Neural cell (in vitro differentiated cells): ENCODE results near the gene KLK10. TPM values are rescaled to one million over a fixed set of nuclear protein-coding genes. Genes with fewer than 3 reads are reported as not detected.

Source experiments
- H2AFZ ChIP-seq: fragments of 200-600, 300-800 bp; sonication (generic), shearing (Covaris generic); 2 replicates; pipeline ENCODE4 v1.6.0; 2014; ENCODE audit warnings: low read depth, mild to moderate bottlenecking, antibody characterized with exemption, low read length, moderate library complexity
- H3F3A ChIP-seq: fragments of 200-600 bp; shearing (Covaris generic); 2 replicates; pipeline ENCODE4 v1.6.1; 2016; ENCODE audit warnings: mild to moderate bottlenecking, moderate library complexity, mixed read lengths, antibody characterized with exemption, low read length; ENCODE audit not compliant: insufficient read depth, poor library complexity, severe bottlenecking
- H3K27ac ChIP-seq: fragments of 200-600, 300-800 bp; sonication (generic), shearing (Covaris generic); 2 replicates; pipeline ENCODE4 v1.5.1; 2014; ENCODE audit warnings: mild to moderate bottlenecking, low read length, moderate library complexity
- H3K27me3 ChIP-seq: fragments of 300-800, 200-600 bp; sonication (generic), shearing (Covaris generic); 2 replicates; pipeline ENCODE4 v1.6.0; 2014; ENCODE audit warnings: mild to moderate bottlenecking, low read depth, low read length, moderate library complexity; ENCODE audit not compliant: insufficient read depth
- H3K36me3 ChIP-seq: fragments of 300-800, 200-600 bp; sonication (generic), shearing (Covaris generic); 2 replicates; pipeline ENCODE4 v1.5.1; 2014; ENCODE audit warnings: mild to moderate bottlenecking, antibody characterized with exemption, low read length, moderate library complexity; ENCODE audit not compliant: insufficient read depth
- H3K4me2 ChIP-seq: fragments of 300-800, 200-600 bp; sonication (generic), shearing (Covaris generic); 2 replicates; pipeline ENCODE4 v1.6.0; 2014; ENCODE audit warnings: mild to moderate bottlenecking, low read length
- H3K4me3 ChIP-seq: fragments of 300-800, 200-600 bp; sonication (generic), shearing (Covaris generic); 2 replicates; pipeline ENCODE4 v1.5.1; 2014; ENCODE audit warnings: mild to moderate bottlenecking, low read length, moderate library complexity
- H3K79me2 ChIP-seq: fragments of 200-600 bp; shearing (Covaris generic); replicated peaks from 2 replicates; pipeline ENCODE4 v1.6.0; 2014; ENCODE audit warnings: mild to moderate bottlenecking, low read length, moderate library complexity; ENCODE audit not compliant: insufficient read depth
- H3K9ac ChIP-seq: fragments of 300-800, 200-600 bp; sonication (generic), shearing (Covaris generic); 2 replicates; pipeline ENCODE4 v1.6.1; 2016; ENCODE audit warnings: mild to moderate bottlenecking, low read length, mixed read lengths
- H3K9me2 ChIP-seq: fragments of 200-600 bp; shearing (Covaris generic); 2 replicates; pipeline ENCODE4 v1.6.1; 2016; ENCODE audit warnings: mild to moderate bottlenecking, low read length, mixed read lengths; ENCODE audit not compliant: insufficient read depth
- H3K9me3 ChIP-seq: fragments of 200-600, 300-800 bp; sonication (generic), shearing (Covaris generic); 2 replicates; pipeline ENCODE4 v1.6.1; 2016; ENCODE audit warnings: mild to moderate bottlenecking, mixed run types, low read length, moderate library complexity, mixed read lengths
- H4K20me1 ChIP-seq: fragments of 200-600 bp; shearing (Covaris generic); 2 replicates; pipeline ENCODE4 v1.6.1; 2016; ENCODE audit warnings: mild to moderate bottlenecking, mixed run types; ENCODE audit not compliant: insufficient read depth
- CTCF ChIP-seq: fragments of 450-650 bp; IDR thresholded peaks from 2 replicates; pipeline ENCODE4 v1.5.1; 2014; ENCODE audit warnings: antibody characterized with exemption, mild to moderate bottlenecking, moderate library complexity; ENCODE audit not compliant: poor library complexity, severe bottlenecking
- EP300 ChIP-seq: fragments of 450-650 bp; conservative IDR thresholded peaks from 2 replicates; pipeline ENCODE4 v1.6.1; 2014; ENCODE audit warnings: antibody characterized with exemption, mild to moderate bottlenecking, moderate library complexity; ENCODE audit not compliant: poor library complexity, severe bottlenecking
- EZH2 ChIP-seq: fragments of 200-600, 300-800 bp; shearing (Covaris generic), sonication (generic); IDR thresholded peaks from 2 replicates; pipeline ENCODE4 v1.6.1; 2014; ENCODE audit warnings: antibody characterized with exemption, low read length, borderline replicate concordance, mild to moderate bottlenecking; ENCODE audit not compliant: insufficient read depth, poor library complexity, severe bottlenecking
- MXI1 ChIP-seq: fragments of 450-650 bp; conservative IDR thresholded peaks from 2 replicates; pipeline ENCODE4 v1.6.1; 2014; ENCODE audit warnings: antibody characterized with exemption, mild to moderate bottlenecking; ENCODE audit not compliant: poor library complexity, severe bottlenecking
- POLR2AphosphoS5 ChIP-seq: IDR thresholded peaks from 2 replicates; pipeline ENCODE4 v1.6.1; 2012
- RAD21 ChIP-seq: fragments of 450-650 bp; conservative IDR thresholded peaks from 2 replicates; pipeline ENCODE4 v1.6.1; 2014; ENCODE audit warnings: antibody characterized with exemption, mild to moderate bottlenecking, moderate library complexity
- REST ChIP-seq: IDR thresholded peaks from 2 replicates; pipeline ENCODE4 v1.6.1; 2012; ENCODE audit warnings: borderline replicate concordance
- SMC3 ChIP-seq: fragments of 450-650 bp; conservative IDR thresholded peaks from 2 replicates; pipeline ENCODE4 v1.6.1; 2014; ENCODE audit warnings: antibody characterized with exemption, mild to moderate bottlenecking, moderate library complexity; ENCODE audit not compliant: poor library complexity
- TAF1 ChIP-seq: IDR thresholded peaks from 2 replicates; pipeline ENCODE4 v1.6.1; 2012; ENCODE audit warnings: low read depth
- polyA plus RNA-seq: library from polyadenylated mRNA; depleted of rRNA; stranded (reverse); fragments of >200 nt; gene quantifications from 2 replicates; pipeline ENCODE4 v1.2.3, GENCODE V29; 2014

The KLK10 gene
- polyA plus RNA-seq, 1 donor from 2014 or later = 0.73 TPM

GRCh38 chr19:51027126-51027806 is 7.8 kb upstream of the KLK10 start:
- Histone ChIP-seq H3K79me2 (no peaks in the 10 kb centered on the region), H3K9ac (no peak overlapping the region), H4K20me1 (no peaks in the 10 kb centered on the region), H3K36me3 (no peaks in the 10 kb centered on the region), H3K27ac (no peak overlapping the region), H2AFZ (no peak overlapping the region), H3K4me2 (no peak overlapping the region), H3K27me3 (no peaks in the 10 kb centered on the region), H3K9me3 (no peaks in the 10 kb centered on the region), H3K9me2 (no peaks in the 10 kb centered on the region), H3F3A (no peaks in the 10 kb centered on the region), H3K4me3 (no peak overlapping the region)
- TF ChIP-seq TAF1 = no peak
- TF ChIP-seq SMC3 = no peak
- no peak for TF ChIP-seq REST

GRCh38 chr19:51026554-51026831 is 7.0 kb upstream of the KLK10 start, which contains the start of gene KLK11:
Gene KLK11 (minus strand): TSS chr19:51026616. CDS start chr19:51025631, 985 bp downstream.
- no peak for TF ChIP-seq EP300
- TF ChIP-seq POLR2AphosphoS5 = no peak
- TF ChIP-seq SMC3 = no peak
- TF ChIP-seq RAD21 = no peak
- TF ChIP-seq EZH2 = no peak
- Histone ChIP-seq H3K27me3 (no peaks in the 10 kb centered on the region), H3K27ac (no peak within 1 kb of the TSS), H3F3A (no peaks in the 10 kb centered on the region), H4K20me1 (no peaks in the 10 kb centered on the region), H3K9me2 (no peaks in the 10 kb centered on the region), H3K79me2 (no peaks in the 10 kb centered on the region), H3K9me3 (no peaks in the 10 kb centered on the region), H3K36me3 (no peaks in the 10 kb centered on the region), H2AFZ (no peak within 1 kb of the TSS), H3K4me2 (no peak within 1 kb of the TSS), H3K9ac (no peak within 1 kb of the TSS), H3K4me3 (no peak within 1 kb of the TSS)

GRCh38 chr19:51025809-51026553 is 6.5 kb upstream of the KLK10 start:
- no peak for TF ChIP-seq MXI1
- TF ChIP-seq EP300 = no peak
- no peak for TF ChIP-seq EZH2
- no peak for TF ChIP-seq RAD21
- no peak for TF ChIP-seq POLR2AphosphoS5
- TF ChIP-seq CTCF = no peak
- no peak for TF ChIP-seq TAF1
- no peak for TF ChIP-seq REST
- TF ChIP-seq SMC3 = no peak
- Histone ChIP-seq H3K9ac (no peak overlapping the region), H4K20me1 (no peaks in the 10 kb centered on the region), H3K36me3 (no peaks in the 10 kb centered on the region), H3K9me2 (no peaks in the 10 kb centered on the region), H3K27me3 (no peaks in the 10 kb centered on the region), H3K4me2 (no peak overlapping the region), H3K9me3 (no peaks in the 10 kb centered on the region), H3K27ac (no peak overlapping the region), H2AFZ (no peak overlapping the region), H3K4me3 (no peak overlapping the region), H3K79me2 (no peaks in the 10 kb centered on the region), H3F3A (no peaks in the 10 kb centered on the region)
